ENCODE data around the gene NEDD4L. TPM values are rescaled to one million over a fixed set of nuclear protein-coding genes. Genes with fewer than 3 reads are reported as not detected.

The NEDD4L gene
- polyA plus RNA-seq, 1 donor (not counting 4 experiments of a cell fraction or from before 2014, with no cell fraction given): 52.6 TPM

DNA sequence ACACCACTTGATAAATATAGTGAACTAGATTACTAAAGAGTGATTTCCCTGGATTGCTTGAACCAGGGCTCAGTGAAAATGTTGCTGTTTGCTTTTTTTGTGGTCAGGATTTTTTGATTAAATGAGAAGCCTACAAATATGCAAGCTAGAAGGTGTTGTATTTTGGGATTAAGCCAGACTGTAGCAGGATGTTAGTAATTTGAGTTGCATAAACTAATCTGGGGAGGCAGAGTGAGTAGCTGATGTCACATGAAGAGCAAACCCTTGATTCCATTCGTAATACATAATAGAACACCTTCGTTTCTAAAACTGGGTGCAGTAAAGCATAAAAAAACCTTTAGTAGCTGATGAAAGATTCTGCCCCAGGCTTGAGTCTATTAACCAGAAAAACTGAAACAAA lies 32.0 kb downstream of the NEDD4L start:
- FAIRE-seq: no peak

DNA sequence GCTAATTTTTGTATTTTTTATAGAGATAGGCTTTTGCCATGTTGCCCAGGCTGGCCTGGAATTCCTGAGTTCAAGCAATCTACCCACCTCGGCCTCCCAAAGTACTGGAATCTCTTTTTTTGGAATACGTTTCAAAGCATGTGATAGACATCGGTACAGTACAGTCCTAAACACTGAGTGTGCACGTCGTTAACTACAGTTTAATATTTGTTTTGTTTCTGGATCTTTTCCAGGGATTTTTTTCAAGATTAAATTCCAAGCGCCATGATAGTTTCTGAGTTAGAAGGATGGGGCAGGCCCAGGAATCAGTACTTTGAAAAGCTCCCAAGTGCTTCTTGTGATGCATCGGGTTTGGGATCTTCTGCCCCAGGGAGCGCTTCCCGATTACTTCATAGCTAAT lies 33.3 kb downstream of the NEDD4L start:
- H4K20me1 ChIP-seq (ENCODE audit: control insufficient read depth, extremely low read depth, insufficient read depth, low read length): no peaks in the 10 kb centered on the region
- H3K9me3 ChIP-seq (ENCODE audit: control insufficient read depth, low read depth, low read length): no peaks in the 10 kb centered on the region
- no peak overlapping the region for H3K4me3 ChIP-seq (ENCODE audit: control insufficient read depth in 2 of 3, extremely low read depth in 1 of 3, insufficient read depth in 2 of 3, low read depth in 1 of 3, low read length in 3 of 3)
- H3K79me2 ChIP-seq (ENCODE audit: control insufficient read depth, insufficient read depth, low read length): peaks cover 5% of the 10 kb centered on the region
- H3K27me3 ChIP-seq (ENCODE audit: control insufficient read depth, extremely low read depth, insufficient read depth, low read length): no peaks in the 10 kb centered on the region
- TF ChIP-seq CTCF (optimal IDR thresholded peaks at IDR 0.05 in 1 of 3, IDR thresholded peaks at IDR 0.05 in 1 of 3, conservative IDR thresholded peaks at IDR 0.05 in 1 of 3; ENCODE audit: extremely low read depth in 1 of 3, insufficient read depth in 2 of 3, low read length in 3 of 3): no peak
- no peak for TF ChIP-seq EZH2 (IDR thresholded peaks at IDR 0.05; ENCODE audit: low read length)
- peaks cover 32% of the 10 kb centered on the region for H3K4me1 ChIP-seq (ENCODE audit: control insufficient read depth, extremely low read depth, insufficient read depth, low read length)
- DNase-seq (ENCODE audit: low read depth, low spot score) (no peak), FAIRE-seq (no peak)
- H3K4me2 ChIP-seq (ENCODE audit: control insufficient read depth, extremely low read depth, insufficient read depth, low read depth, low read length): no peak overlapping the region
- no peak overlapping the region for H3K9ac ChIP-seq (ENCODE audit: control insufficient read depth, extremely low read depth, insufficient read depth, low read length)
- no peaks in the 10 kb centered on the region for H3K9me1 ChIP-seq (ENCODE audit: control insufficient read depth, extremely low read depth, insufficient read depth, low read length)
- H3K27ac ChIP-seq (ENCODE audit: control insufficient read depth, insufficient read depth, low read length): no peak overlapping the region
- no peaks in the 10 kb centered on the region for H3K36me3 ChIP-seq (ENCODE audit: control insufficient read depth in 2 of 2, extremely low read depth in 1 of 2, insufficient read depth in 2 of 2, low read length in 2 of 2)
- dilution Hi-C loops (cut with MboI; ENCODE audit: extremely low pct_ligation_motif_present, low sequenced_read_pairs): no loop called here
- H2AFZ ChIP-seq (ENCODE audit: control insufficient read depth, low read length): no peak overlapping the region

More for the DNA sequence above, 32.0 kb downstream of the NEDD4L start:
- Histone ChIP-seq H3K4me3 (ENCODE audit: control insufficient read depth in 2 of 3, extremely low read depth in 1 of 3, insufficient read depth in 2 of 3, low read depth in 1 of 3, low read length in 3 of 3) (no peak overlapping the region), H3K4me2 (ENCODE audit: control insufficient read depth, extremely low read depth, insufficient read depth, low read depth, low read length) (peak overlapping the region; percentile 46), H2AFZ (ENCODE audit: control insufficient read depth, low read length) (no peak overlapping the region), H3K9me1 (ENCODE audit: control insufficient read depth, extremely low read depth, insufficient read depth, low read length) (no peaks in the 10 kb centered on the region), H3K9ac (ENCODE audit: control insufficient read depth, extremely low read depth, insufficient read depth, low read length) (no peak overlapping the region), H3K4me1 (ENCODE audit: control insufficient read depth, extremely low read depth, insufficient read depth, low read length) (peaks cover 32% of the 10 kb centered on the region), H4K20me1 (ENCODE audit: control insufficient read depth, extremely low read depth, insufficient read depth, low read length) (no peaks in the 10 kb centered on the region), H3K79me2 (ENCODE audit: control insufficient read depth, insufficient read depth, low read length) (peaks cover 5% of the 10 kb centered on the region), H3K27ac (ENCODE audit: control insufficient read depth, insufficient read depth, low read length) (peak overlapping the region; percentile 13), H3K36me3 (ENCODE audit: control insufficient read depth in 2 of 2, extremely low read depth in 1 of 2, insufficient read depth in 2 of 2, low read length in 2 of 2) (no peaks in the 10 kb centered on the region), H3K27me3 (ENCODE audit: control insufficient read depth, extremely low read depth, insufficient read depth, low read length) (no peaks in the 10 kb centered on the region), H3K9me3 (ENCODE audit: control insufficient read depth, low read depth, low read length) (no peaks in the 10 kb centered on the region)
- dilution Hi-C loops (cut with MboI; ENCODE audit: extremely low pct_ligation_motif_present, low sequenced_read_pairs): no loop called here
- TF ChIP-seq EZH2 (IDR thresholded peaks at IDR 0.05; ENCODE audit: low read length): no peak
- TF ChIP-seq CTCF (optimal IDR thresholded peaks at IDR 0.05 in 1 of 3, IDR thresholded peaks at IDR 0.05 in 1 of 3, conservative IDR thresholded peaks at IDR 0.05 in 1 of 3; ENCODE audit: extremely low read depth in 1 of 3, insufficient read depth in 2 of 3, low read length in 3 of 3): no peak
- no peak for DNase-seq (ENCODE audit: low read depth, low spot score)

Data from keratinocyte (primary cell).